Measurements from ENCODE around the gene PPWD1. TPM values are rescaled to one million over a fixed set of nuclear protein-coding genes. Genes with fewer than 3 reads are reported as not detected.

The PPWD1 gene
- total RNA-seq, 6 experiments from 2014 or later: 11.4 to 24.0 (median 12.3) TPM

- intact Hi-C loops (cut with DNase I): no loop called here
- ATAC-seq: no peak
- H3K36me3 ChIP-seq: no peaks in the 10 kb centered on the region
Measured at GRCh38 chr5:65555287-65555686, 7.8 kb upstream of the PPWD1 start.

GRCh38 chr5:65556181-65556580 lies 6.9 kb upstream of the PPWD1 start:
- WGBS (ENCODE audit: insufficient coverage, low coverage, low lambda C conversion rate, missing lambda C conversion rate): 79% methylated on average over 2 of the region's 2 CpGs
- no peaks in the 10 kb centered on the region for H3K9me3 ChIP-seq
- no peak for ATAC-seq
- H3K4me3 ChIP-seq: no peak overlapping the region
- intact Hi-C loops (cut with DNase I): no loop called here
- TF ChIP-seq POLR2A (IDR thresholded peaks at IDR 0.05) (no peak), CTCF (IDR thresholded peaks at IDR 0.05) (no peak)
- H3K27me3 ChIP-seq: no peaks in the 10 kb centered on the region
- DNase-seq: no peak
- no peaks in the 10 kb centered on the region for H3K36me3 ChIP-seq
- no peaks in the 10 kb centered on the region for H3K4me1 ChIP-seq
- H3K27ac ChIP-seq: no peak overlapping the region

More at GRCh38 chr5:65555287-65555686, 7.8 kb upstream of the PPWD1 start:
- Histone ChIP-seq H3K27me3 (no peaks in the 10 kb centered on the region), H3K9me3 (no peaks in the 10 kb centered on the region), H3K4me1 (no peaks in the 10 kb centered on the region), H3K27ac (no peak overlapping the region), H3K4me3 (no peak overlapping the region)
- TF ChIP-seq POLR2A (IDR thresholded peaks at IDR 0.05) (no peak), CTCF (IDR thresholded peaks at IDR 0.05) (no peak)
- no peak for DNase-seq

- no peaks in the 10 kb centered on the region for H3K36me3 ChIP-seq
- no peak for ATAC-seq
- DNase-seq: no peak
- H3K27me3 ChIP-seq: no peaks in the 10 kb centered on the region
- no peak overlapping the region for H3K27ac ChIP-seq
- intact Hi-C loops (cut with DNase I): no loop called here
- TF ChIP-seq CTCF (IDR thresholded peaks at IDR 0.05): no peak
- TF ChIP-seq POLR2A (IDR thresholded peaks at IDR 0.05): no peak
- 82% methylated on average over 3 of the region's 3 CpGs for WGBS (ENCODE audit: insufficient coverage, low coverage, low lambda C conversion rate, missing lambda C conversion rate)
- H3K9me3 ChIP-seq: no peaks in the 10 kb centered on the region
- no peak overlapping the region for H3K4me3 ChIP-seq
- no peaks in the 10 kb centered on the region for H3K4me1 ChIP-seq
Measured at GRCh38 chr5:65556718-65557117, 6.4 kb upstream of the PPWD1 start.

- Histone ChIP-seq H3K9me3 (no peaks in the 10 kb centered on the region), H3K27ac (peak overlapping the region; percentile 66 to 78 (median 74)), H3K4me1 (peaks cover 0 to 22% (median 3%) of the 10 kb centered on the region in 4 donors), H3K36me3 (no peaks in the 10 kb centered on the region), H3K4me3 (peak overlapping the region; percentile 66 to 76 (median 73)), H3K27me3 (no peaks in the 10 kb centered on the region)
- intact Hi-C loops (cut with DNase I): no loop called here
- DNase-seq (no peak), ATAC-seq (no peak)
- WGBS (ENCODE audit: insufficient coverage, low coverage, low lambda C conversion rate, missing lambda C conversion rate): 2% methylated on average over 11 of the region's 11 CpGs
- no peak for TF ChIP-seq CTCF (IDR thresholded peaks at IDR 0.05)
Measured at GRCh38 chr5:65563777-65564176, 681 bp downstream of the PPWD1 start.

- intact Hi-C loops (cut with DNase I): no loop called here
- Histone ChIP-seq H3K27ac (no peak overlapping the region), H3K4me3 (no peak overlapping the region), H3K9me3 (no peaks in the 10 kb centered on the region), H3K4me1 (peaks cover 0 to 22% (median 3%) of the 10 kb centered on the region in 4 donors), H3K36me3 (peaks cover 0 to 4% (median 0%) of the 10 kb centered on the region in 4 donors), H3K27me3 (no peaks in the 10 kb centered on the region)
- 84% methylated on average over 5 of the region's 5 CpGs for WGBS (ENCODE audit: insufficient coverage, low coverage, low lambda C conversion rate, missing lambda C conversion rate)
- DNase-seq (no peak), ATAC-seq (no peak)
- no peak for TF ChIP-seq POLR2A (IDR thresholded peaks at IDR 0.05)
- TF ChIP-seq CTCF (IDR thresholded peaks at IDR 0.05): no peak
Measured at GRCh38 chr5:65566505-65566904, 3.4 kb downstream of the PPWD1 start.

All from right lobe of liver (tissue), 6 donors.